HFFc6 (cell line): ENCODE measurements around the gene PITPNC1. TPM values are rescaled to one million over a fixed set of nuclear protein-coding genes. Genes with fewer than 3 reads are reported as not detected.
"Not testable (repeated sequence)": the region's sequence is repeated elsewhere in the genome, so short reads cannot be mapped to it uniquely, and the experiment has no call there.

Experiments
- DNase-seq: peaks from one replicate; pipeline ENCODE4 v3.0.0-alpha.2; 2018
- H3K27ac Mint-ChIP-seq: 2 replicates; pipeline ENCODE4 v1.8.0; 2020; ENCODE audit warnings: mild to moderate bottlenecking, mixed read lengths
- H3K27me3 Mint-ChIP-seq: 2 replicates; pipeline ENCODE4 v1.8.0; 2021; ENCODE audit warnings: mild to moderate bottlenecking, moderate library complexity, mixed read lengths; ENCODE audit not compliant: insufficient read depth
- H3K36me3 Mint-ChIP-seq: 2 replicates; pipeline ENCODE4 v1.8.0; 2021; ENCODE audit warnings: low read depth, mixed read lengths
- H3K4me1 Mint-ChIP-seq: 2 replicates; pipeline ENCODE4 v1.8.0; 2020; ENCODE audit warnings: low read depth, mixed read lengths
- H3K4me3 Mint-ChIP-seq: 2 replicates; pipeline ENCODE4 v1.8.0; 2020; ENCODE audit warnings: mild to moderate bottlenecking, moderate library complexity, mixed read lengths
- H3K9me3 Mint-ChIP-seq: 2 replicates; pipeline ENCODE4 v1.8.0; 2020; ENCODE audit warnings: mild to moderate bottlenecking, mixed read lengths
- CTCF ChIP-seq: fragments of 200-600 bp; sonication (generic); IDR thresholded peaks from 2 replicates; pipeline ENCODE4 v1.5.0; 2021; ENCODE audit warnings: antibody characterized with exemption, mild to moderate bottlenecking
- total RNA-seq, 6 experiments: library from RNA; stranded (reverse); fragmentation: NEBNext Ultra II Directional; extraction: Animal tissue kit (Norgen Biotek cat#: 25700); gene quantifications; 2 replicates in 1 of 6; 3 replicates in 5 of 6; pipeline ENCODE4 v1.2.3, GENCODE V29; 2021

Gene PITPNC1
- total RNA-seq, 6 experiments from 2014 or later, result 6.9 to 11.1 (median 7.7) TPM

- H3K27ac Mint-ChIP-seq, result no peak overlapping the region
- peaks cover 15% of the 10 kb centered on the region for H3K36me3 Mint-ChIP-seq
- no peak for DNase-seq
- no peaks in the 10 kb centered on the region; the same call in 1 of the 2 replicates for H3K9me3 Mint-ChIP-seq
- H3K4me1 Mint-ChIP-seq, result peaks cover 21% of the 10 kb centered on the region; the same call in 1 of the 2 replicates
- TF ChIP-seq CTCF, result no peak
- no peaks in the 10 kb centered on the region for H3K27me3 Mint-ChIP-seq
- H3K4me3 Mint-ChIP-seq, result no peak overlapping the region
Measured at GRCh38 chr17:67400193-67400592, 23.1 kb downstream of the PITPNC1 start.

GRCh38 chr17:67401106-67401505, 24.0 kb downstream of the PITPNC1 start:
- H3K9me3 Mint-ChIP-seq, result no peaks in the 10 kb centered on the region; the same call in 1 of the 2 replicates
- DNase-seq, result no peak
- H3K27me3 Mint-ChIP-seq, result no peaks in the 10 kb centered on the region
- H3K36me3 Mint-ChIP-seq, result peaks cover 15% of the 10 kb centered on the region
- no peak for TF ChIP-seq CTCF
- peaks cover 15% of the 10 kb centered on the region; the same call in 1 of the 2 replicates for H3K4me1 Mint-ChIP-seq
- H3K4me3 Mint-ChIP-seq, result no peak overlapping the region
- H3K27ac Mint-ChIP-seq, result no peak overlapping the region

DNA sequence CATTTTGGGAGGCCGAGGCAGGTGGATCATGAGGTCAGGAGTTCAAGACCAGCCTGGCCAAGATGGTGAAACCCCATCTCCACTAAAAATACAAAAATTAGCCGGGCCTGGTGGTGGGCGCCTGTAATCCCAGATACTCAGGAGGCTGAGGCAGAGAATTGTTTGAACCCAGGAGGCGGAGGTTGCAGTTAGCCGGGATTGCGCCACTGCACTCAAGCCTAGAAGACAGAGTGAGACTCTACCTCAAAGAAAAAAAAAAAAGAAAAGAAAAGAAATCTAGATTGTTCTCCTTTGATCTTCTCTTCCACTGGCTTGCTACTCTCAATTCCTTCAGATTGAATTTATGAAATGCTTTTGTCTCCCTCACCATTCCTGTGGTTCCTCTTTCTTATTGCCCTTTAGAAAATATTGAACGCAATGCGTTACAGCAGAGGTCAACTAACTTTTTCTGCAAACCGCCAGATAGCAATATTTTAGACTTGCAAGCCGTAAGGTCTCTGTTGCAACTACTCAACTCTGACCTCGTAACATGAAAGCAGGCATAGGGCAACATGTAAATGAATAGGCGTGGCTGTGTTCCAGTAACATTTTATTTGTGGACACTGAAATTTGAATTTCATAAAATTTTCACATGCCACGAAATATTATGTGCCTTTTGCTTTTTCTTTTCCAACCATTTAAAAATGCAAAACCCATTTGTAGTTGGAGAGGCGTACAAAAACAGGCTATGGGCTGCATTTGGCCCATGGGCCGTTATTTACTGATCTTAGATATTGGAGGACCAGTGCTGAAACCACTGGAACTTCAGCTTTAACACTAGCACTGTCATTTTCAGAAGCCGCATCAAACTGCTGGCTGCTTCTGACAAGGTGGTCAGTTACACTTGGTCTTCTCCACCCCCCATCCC, 24.8 kb downstream of the PITPNC1 start:
- no peak for DNase-seq
- H3K4me3 Mint-ChIP-seq, result no peak overlapping the region
- no peaks in the 10 kb centered on the region; the same call in 1 of the 2 replicates for H3K9me3 Mint-ChIP-seq
- peaks cover 15% of the 10 kb centered on the region for H3K36me3 Mint-ChIP-seq
- H3K27ac Mint-ChIP-seq, result no peak overlapping the region
- H3K4me1 Mint-ChIP-seq, result peaks cover 15% of the 10 kb centered on the region; the same call in 1 of the 2 replicates
- TF ChIP-seq CTCF, result no peak
- H3K27me3 Mint-ChIP-seq, result no peaks in the 10 kb centered on the region

DNA sequence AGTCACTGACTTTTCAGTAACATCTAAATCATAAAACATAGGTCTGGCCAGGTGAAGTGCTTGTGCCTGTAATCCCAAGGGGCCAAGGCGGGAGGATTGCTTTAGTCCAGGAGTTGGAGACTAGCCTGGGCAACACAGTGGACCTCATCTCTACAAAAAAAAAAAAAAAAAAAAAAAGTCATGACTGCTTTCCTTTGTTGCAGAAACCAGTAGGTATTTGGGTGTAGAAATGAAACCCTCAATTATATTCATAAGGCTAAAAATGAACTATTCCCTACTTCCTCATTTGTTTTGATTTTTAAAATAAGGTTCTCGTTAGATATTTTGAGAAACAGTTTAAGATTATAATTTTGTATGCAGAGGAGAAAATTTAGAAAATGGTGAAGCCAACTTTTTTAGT, 26.0 kb downstream of the PITPNC1 start:
- H3K27me3 Mint-ChIP-seq, result no peaks in the 10 kb centered on the region; the same call in 1 of the 2 replicates
- H3K36me3 Mint-ChIP-seq, result peaks cover 14% of the 10 kb centered on the region
- no peak overlapping the region for H3K4me3 Mint-ChIP-seq
- peaks cover 15% of the 10 kb centered on the region; the same call in 1 of the 2 replicates for H3K4me1 Mint-ChIP-seq
- DNase-seq, result no peak
- TF ChIP-seq CTCF, result no peak
- no peak overlapping the region for H3K27ac Mint-ChIP-seq
- no peaks in the 10 kb centered on the region; the same call in 1 of the 2 replicates for H3K9me3 Mint-ChIP-seq

DNA sequence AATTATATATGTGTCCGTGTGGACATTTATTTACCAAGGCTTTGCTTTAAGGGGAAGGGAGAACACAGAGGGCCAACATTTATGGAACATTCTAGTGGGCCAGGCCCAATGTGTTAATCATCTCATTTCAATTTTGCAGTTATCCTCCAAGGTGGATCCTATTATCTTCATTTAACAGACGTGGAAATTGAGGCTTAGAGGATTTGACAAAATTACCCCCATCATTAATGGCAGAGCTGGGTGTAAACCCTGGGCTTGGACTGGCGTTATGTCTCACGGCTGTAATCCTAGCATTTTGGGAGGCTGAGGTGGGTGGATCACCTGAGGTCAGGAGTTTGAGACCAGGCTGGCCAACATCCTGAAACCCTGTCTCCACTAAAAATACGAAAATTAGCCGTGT, 26.4 kb downstream of the PITPNC1 start:
- no peak for DNase-seq
- H3K9me3 Mint-ChIP-seq, result peaks cover under 1% of the 10 kb centered on the region
- H3K27me3 Mint-ChIP-seq, result no peaks in the 10 kb centered on the region; the same call in 1 of the 2 replicates
- TF ChIP-seq CTCF, result no peak
- peaks cover 10% of the 10 kb centered on the region for H3K36me3 Mint-ChIP-seq
- no peak overlapping the region for H3K27ac Mint-ChIP-seq
- no peak overlapping the region for H3K4me3 Mint-ChIP-seq
- H3K4me1 Mint-ChIP-seq, result peaks cover 16% of the 10 kb centered on the region; the same call in 1 of the 2 replicates

DNA sequence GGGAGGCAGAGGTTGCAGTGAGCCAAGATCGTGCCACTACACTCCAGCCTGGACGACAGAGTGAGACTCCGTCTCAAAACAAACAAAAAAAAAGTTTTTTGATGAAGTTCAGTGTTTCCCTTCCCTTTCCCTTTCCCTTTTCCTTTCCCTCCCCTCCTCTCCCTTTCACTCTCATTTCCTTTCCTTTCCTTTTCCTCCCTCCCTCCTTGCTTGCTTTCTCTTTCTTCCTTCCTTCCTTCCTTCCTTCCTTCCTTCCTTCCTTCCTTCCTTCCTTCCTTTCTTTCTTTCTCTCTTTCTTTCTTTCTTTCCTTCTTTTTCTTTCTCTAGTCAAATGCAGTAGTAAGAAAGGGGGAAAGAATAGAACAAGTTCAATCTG, 31.4 kb downstream of the PITPNC1 start:
- not testable (repeated sequence) for H3K4me3 Mint-ChIP-seq, H3K36me3 Mint-ChIP-seq, H3K4me1 Mint-ChIP-seq, H3K27me3 Mint-ChIP-seq, H3K9me3 Mint-ChIP-seq, H3K27ac Mint-ChIP-seq, DNase-seq
